Nephron (organoid): Measurements from ENCODE around the gene BTRC.

Experiments
- H3K27ac Mint-ChIP-seq, 3 experiments: 2 replicates each; pipeline ENCODE4 v1.8.0; 2020; ENCODE audit warnings: mixed read lengths in 3 of 3, mild to moderate bottlenecking in 2 of 3, moderate library complexity in 1 of 3
- H3K27me3 Mint-ChIP-seq: 2 replicates; pipeline ENCODE4 v1.8.0; 2021; ENCODE audit warnings: low read depth, mild to moderate bottlenecking, moderate library complexity, mixed read lengths
- H3K36me3 Mint-ChIP-seq: 2 replicates; pipeline ENCODE4 v1.8.0; 2020; ENCODE audit warnings: low read depth, mixed read lengths
- H3K4me1 Mint-ChIP-seq: 2 replicates; pipeline ENCODE4 v1.8.0; 2020; ENCODE audit warnings: mixed read lengths
- H3K4me3 Mint-ChIP-seq, 3 experiments: 2 replicates each; pipeline ENCODE4 v1.8.0; 2020; ENCODE audit warnings: mild to moderate bottlenecking in 3 of 3, mixed read lengths in 3 of 3, moderate library complexity in 2 of 3
- H3K9me3 Mint-ChIP-seq: 2 replicates; pipeline ENCODE4 v1.8.0; 2020; ENCODE audit warnings: mixed read lengths
- CTCF ChIP-seq, 3 experiments: fragments of 200-600 bp; sonication (generic); IDR thresholded peaks; one replicate each; pipeline ENCODE4 v1.5.0; 2021; ENCODE audit warnings: antibody characterized with exemption in 3 of 3; ENCODE audit not compliant: unreplicated experiment in 3 of 3

Gene BTRC

GRCh38 chr10:101447477-101447876 is 93.5 kb downstream of the BTRC start:
- no peaks in the 10 kb centered on the region for H3K9me3 Mint-ChIP-seq
- no peak overlapping the region for H3K4me3 Mint-ChIP-seq
- H3K4me1 Mint-ChIP-seq: peaks cover 19% of the 10 kb centered on the region
- no peak for TF ChIP-seq CTCF (IDR thresholded peaks at IDR 0.05; ENCODE audit: unreplicated experiment in 3 of 3)
- no peaks in the 10 kb centered on the region for H3K27me3 Mint-ChIP-seq
- no peaks in the 10 kb centered on the region for H3K36me3 Mint-ChIP-seq
- no peak overlapping the region for H3K27ac Mint-ChIP-seq

- Mint-ChIP-seq H3K4me3 (no peak overlapping the region), H3K4me1 (peaks cover 22% of the 10 kb centered on the region), H3K27me3 (no peaks in the 10 kb centered on the region), H3K9me3 (no peaks in the 10 kb centered on the region), H3K36me3 (no peaks in the 10 kb centered on the region), H3K27ac (no peak overlapping the region)
- no peak for TF ChIP-seq CTCF (IDR thresholded peaks at IDR 0.05; ENCODE audit: unreplicated experiment in 3 of 3)
Measured at GRCh38 chr10:101450277-101451080, 96.5 kb downstream of the BTRC start.

- no peak for TF ChIP-seq CTCF (IDR thresholded peaks at IDR 0.05; ENCODE audit: unreplicated experiment in 3 of 3)
- Mint-ChIP-seq H3K27me3 (no peaks in the 10 kb centered on the region), H3K9me3 (no peaks in the 10 kb centered on the region), H3K4me1 (peaks cover 22% of the 10 kb centered on the region), H3K36me3 (no peaks in the 10 kb centered on the region), H3K27ac (no peak overlapping the region), H3K4me3 (no peak overlapping the region)
Measured at GRCh38 chr10:101451261-101451660, 97.3 kb downstream of the BTRC start.

GRCh38 chr10:101451667-101452069 is 97.7 kb downstream of the BTRC start:
- no peaks in the 10 kb centered on the region for H3K9me3 Mint-ChIP-seq
- H3K36me3 Mint-ChIP-seq: no peaks in the 10 kb centered on the region
- H3K27me3 Mint-ChIP-seq: no peaks in the 10 kb centered on the region
- H3K27ac Mint-ChIP-seq: no peak overlapping the region
- no peak for TF ChIP-seq CTCF (IDR thresholded peaks at IDR 0.05; ENCODE audit: unreplicated experiment in 3 of 3)
- H3K4me1 Mint-ChIP-seq: peaks cover 22% of the 10 kb centered on the region
- no peak overlapping the region for H3K4me3 Mint-ChIP-seq

GRCh38 chr10:101452176-101452575 is 98.2 kb downstream of the BTRC start:
- H3K36me3 Mint-ChIP-seq: no peaks in the 10 kb centered on the region
- H3K4me1 Mint-ChIP-seq: peaks cover 22% of the 10 kb centered on the region
- no peaks in the 10 kb centered on the region for H3K9me3 Mint-ChIP-seq
- H3K4me3 Mint-ChIP-seq: no peak overlapping the region
- H3K27me3 Mint-ChIP-seq: no peaks in the 10 kb centered on the region
- TF ChIP-seq CTCF (IDR thresholded peaks at IDR 0.05; ENCODE audit: unreplicated experiment in 3 of 3): no peak
- no peak overlapping the region for H3K27ac Mint-ChIP-seq

- H3K27ac Mint-ChIP-seq: no peak overlapping the region
- H3K4me3 Mint-ChIP-seq: no peak overlapping the region
- no peak for TF ChIP-seq CTCF (IDR thresholded peaks at IDR 0.05; ENCODE audit: unreplicated experiment in 3 of 3)
- no peaks in the 10 kb centered on the region for H3K9me3 Mint-ChIP-seq
- no peaks in the 10 kb centered on the region for H3K27me3 Mint-ChIP-seq
- H3K36me3 Mint-ChIP-seq: no peaks in the 10 kb centered on the region
- H3K4me1 Mint-ChIP-seq: peaks cover 22% of the 10 kb centered on the region
Measured at GRCh38 chr10:101452593-101452992, 98.6 kb downstream of the BTRC start.
